ENCODE results near the gene NACAD. TPM values are rescaled to one million over a fixed set of nuclear protein-coding genes. Genes with fewer than 3 reads are reported as not detected.

The NACAD gene
- total and polyA plus RNA-seq, 2 experiments from 2014 or later, result 1.4 to 3.9 TPM

GRCh38 chr7:45085619-45086200 is 3.1 kb downstream of the NACAD start:
- no peaks in the 10 kb centered on the region for H3K9me2 ChIP-seq (replicated peaks; ENCODE audit: insufficient read depth)

GRCh38 chr7:45084901-45085618 is 3.7 kb downstream of the NACAD start:
- no peak overlapping the region for H3K4me2 ChIP-seq
- 80% methylated on average over 24 of the region's 24 CpGs for WGBS (ENCODE audit: low lambda C conversion rate, missing lambda C conversion rate)
- TF ChIP-seq CTCF (IDR thresholded peaks at IDR 0.05; ENCODE audit: poor library complexity) (no peak), EZH2 (IDR thresholded peaks at IDR 0.05; ENCODE audit: borderline replicate concordance) (no peak), EZH2phosphoT487 (IDR thresholded peaks at IDR 0.05; ENCODE audit: low read depth, severe bottlenecking, unreplicated experiment) (no peak)
- H2AFZ ChIP-seq, result no peak overlapping the region
- H3K79me2 ChIP-seq, result no peaks in the 10 kb centered on the region
- no peaks in the 10 kb centered on the region for H3K36me3 ChIP-seq (replicated peaks; ENCODE audit: insufficient read depth, low read depth)
- H3K27me3 ChIP-seq, result no peaks in the 10 kb centered on the region
- H4K20me1 ChIP-seq (ENCODE audit: insufficient read depth, poor library complexity, severe bottlenecking), result no peaks in the 10 kb centered on the region
- no peak overlapping the region for H3K27ac ChIP-seq
- H3K9me2 ChIP-seq (replicated peaks; ENCODE audit: insufficient read depth), result no peaks in the 10 kb centered on the region
- no peak for DNase-seq (ENCODE audit: low spot score)
- H3K4me1 ChIP-seq (ENCODE audit: insufficient read depth), result peaks cover 2% of the 10 kb centered on the region
- no peak overlapping the region for H3K4me3 ChIP-seq
- H3K9me3 ChIP-seq (ENCODE audit: low read depth), result no peaks in the 10 kb centered on the region

More at GRCh38 chr7:45085619-45086200, 3.1 kb downstream of the NACAD start:
- Histone ChIP-seq H3K9me3 (ENCODE audit: low read depth) (no peaks in the 10 kb centered on the region), H3K27me3 (no peaks in the 10 kb centered on the region), H3K79me2 (no peaks in the 10 kb centered on the region), H2AFZ (no peak overlapping the region), H3K4me3 (no peak overlapping the region), H3K4me1 (ENCODE audit: insufficient read depth) (peaks cover 2% of the 10 kb centered on the region), H3K4me2 (no peak overlapping the region), H3K27ac (no peak overlapping the region), H4K20me1 (ENCODE audit: insufficient read depth, poor library complexity, severe bottlenecking) (no peaks in the 10 kb centered on the region), H3K36me3 (replicated peaks; ENCODE audit: insufficient read depth, low read depth) (no peaks in the 10 kb centered on the region)
- WGBS (ENCODE audit: low lambda C conversion rate, missing lambda C conversion rate), result 87% methylated on average over 17 of the region's 23 CpGs
- TF ChIP-seq EZH2phosphoT487 (IDR thresholded peaks at IDR 0.05; ENCODE audit: low read depth, severe bottlenecking, unreplicated experiment), result no peak
- TF ChIP-seq EZH2 (IDR thresholded peaks at IDR 0.05; ENCODE audit: borderline replicate concordance), result no peak
- no peak for TF ChIP-seq CTCF (IDR thresholded peaks at IDR 0.05; ENCODE audit: poor library complexity)
- no peak for DNase-seq (ENCODE audit: low spot score)

GRCh38 chr7:45084336-45084735 is 4.4 kb downstream of the NACAD start:
- Histone ChIP-seq H4K20me1 (ENCODE audit: insufficient read depth, poor library complexity, severe bottlenecking) (no peaks in the 10 kb centered on the region), H3K4me3 (no peak overlapping the region), H3K79me2 (no peaks in the 10 kb centered on the region), H2AFZ (no peak overlapping the region), H3K9me3 (ENCODE audit: low read depth) (no peaks in the 10 kb centered on the region), H3K27me3 (no peaks in the 10 kb centered on the region), H3K36me3 (replicated peaks; ENCODE audit: insufficient read depth, low read depth) (no peaks in the 10 kb centered on the region), H3K9me2 (replicated peaks; ENCODE audit: insufficient read depth) (no peaks in the 10 kb centered on the region), H3K27ac (no peak overlapping the region), H3K4me2 (no peak overlapping the region), H3K4me1 (ENCODE audit: insufficient read depth) (peaks cover 2% of the 10 kb centered on the region)
- 88% methylated on average over 5 of the region's 5 CpGs for WGBS (ENCODE audit: low lambda C conversion rate, missing lambda C conversion rate)
- DNase-seq (ENCODE audit: low spot score), result no peak
- TF ChIP-seq CTCF (IDR thresholded peaks at IDR 0.05; ENCODE audit: poor library complexity) (no peak), EZH2 (IDR thresholded peaks at IDR 0.05; ENCODE audit: borderline replicate concordance) (no peak), EZH2phosphoT487 (IDR thresholded peaks at IDR 0.05; ENCODE audit: low read depth, severe bottlenecking, unreplicated experiment) (no peak)
